Vagina (tissue), 2 donors: ENCODE data around the gene DUOXA2.

Source experiments
- CTCF ChIP-seq, 3 experiments: fragments of 450-650 bp in 2 of 3; fragments of 200-600 bp in 1 of 3; sonication (generic) in 1 of 3; IDR thresholded peaks; one replicate each; pipeline ENCODE4 v1.5.1; 2017 to 2019; ENCODE audit warnings: antibody characterized with exemption in 3 of 3, mild to moderate bottlenecking in 2 of 3, moderate library complexity in 2 of 3
- POLR2A ChIP-seq, 2 donors: fragments of 450-650 bp; IDR thresholded peaks; one replicate each; pipeline ENCODE4 v1.6.1; 2017; ENCODE audit warnings: antibody characterized with exemption in 2 of 2, mild to moderate bottlenecking in 2 of 2, moderate library complexity in 2 of 2

GRCh38 chr15:45126535-45127158, 12.5 kb downstream of the DUOXA2 start:
- TF ChIP-seq CTCF (IDR thresholded peaks at IDR 0.05) (no peak), POLR2A (IDR thresholded peaks at IDR 0.05) (no peak)
